IMR-90 (cell line): ENCODE measurements around the gene PARK7. TPM values are rescaled to one million over a fixed set of nuclear protein-coding genes. Genes with fewer than 3 reads are reported as not detected.

ENCODE experiments used
- MAZ ChIP-seq: IDR thresholded peaks from 2 replicates; pipeline ENCODE4 v1.6.1; 2012; ENCODE audit warnings: low read depth, mild to moderate bottlenecking, low read length, improper control_type of control experiment, moderate library complexity, borderline replicate concordance
- NFE2L2 ChIP-seq: fragments of 150-350 bp; IDR thresholded peaks from 2 replicates; pipeline ENCODE4 v1.6.1; 2016; ENCODE audit warnings: low read depth, mild to moderate bottlenecking, low read length
- polyA plus RNA-seq, 3 experiments: library from polyadenylated mRNA; depleted of rRNA; stranded (reverse); fragments of >200 nt; gene quantifications; 2 replicates each; pipeline ENCODE4 v1.2.3, GENCODE V29; 2012; ENCODE audit warnings: low replicate concordance in 1 of 3
- total RNA-seq: library from RNA; depleted of rRNA; stranded (reverse); fragments of >200 nt; gene quantifications from 2 replicates; pipeline ENCODE4 v1.2.3, GENCODE V29; 2012
- TF ChIP-seq, protein P1 (sequence below): conservative IDR thresholded peaks from 2 replicates; pipeline ENCODE4 v1.5.1; 2012; ENCODE audit warnings: mild to moderate bottlenecking, low read depth, low read length, improper control_type of control experiment

The PARK7 gene
- total and polyA plus RNA-seq, 2 of the 4 experiments (the other 2 are of a cell fraction), result 207 to 357 TPM

DNA sequence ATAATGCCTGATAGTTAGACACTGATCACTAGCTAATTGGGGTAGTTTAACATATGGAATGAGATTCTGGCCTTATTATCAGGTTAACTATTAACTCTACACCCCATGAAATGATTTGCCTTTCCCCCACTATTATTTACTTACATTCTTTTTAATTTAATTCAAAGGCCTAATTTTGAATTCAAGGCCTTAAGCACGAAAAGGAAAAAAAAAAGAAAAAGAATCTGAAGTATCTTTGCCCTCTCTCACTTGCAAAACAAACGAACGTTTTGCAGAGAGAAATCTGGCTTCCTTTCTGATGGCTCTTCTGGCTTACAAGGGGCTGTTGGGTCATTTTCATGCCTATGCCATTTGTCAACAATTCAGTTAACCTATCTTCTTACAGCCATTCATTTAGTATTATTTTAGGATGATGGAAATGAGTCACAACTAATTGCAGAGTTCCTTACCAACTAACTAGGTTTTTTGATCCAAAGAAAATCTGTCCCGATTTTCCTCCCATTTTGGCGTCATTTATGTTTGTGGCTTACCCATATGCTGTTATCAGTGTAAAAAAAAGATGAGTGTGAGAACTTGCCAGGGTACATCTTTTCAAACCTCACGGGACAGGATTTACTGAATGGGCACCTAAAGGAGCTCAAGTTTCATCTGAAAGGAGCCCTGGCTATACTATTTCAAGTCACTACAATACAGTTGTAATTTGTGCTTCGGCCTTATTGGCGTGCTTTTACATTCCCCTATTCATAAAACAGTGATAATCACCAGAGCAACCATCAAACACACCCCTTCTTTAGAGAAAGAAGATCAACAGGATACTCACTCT, 66.4 kb downstream of the PARK7 start (continued):
- TF ChIP-seq, protein P1, sequence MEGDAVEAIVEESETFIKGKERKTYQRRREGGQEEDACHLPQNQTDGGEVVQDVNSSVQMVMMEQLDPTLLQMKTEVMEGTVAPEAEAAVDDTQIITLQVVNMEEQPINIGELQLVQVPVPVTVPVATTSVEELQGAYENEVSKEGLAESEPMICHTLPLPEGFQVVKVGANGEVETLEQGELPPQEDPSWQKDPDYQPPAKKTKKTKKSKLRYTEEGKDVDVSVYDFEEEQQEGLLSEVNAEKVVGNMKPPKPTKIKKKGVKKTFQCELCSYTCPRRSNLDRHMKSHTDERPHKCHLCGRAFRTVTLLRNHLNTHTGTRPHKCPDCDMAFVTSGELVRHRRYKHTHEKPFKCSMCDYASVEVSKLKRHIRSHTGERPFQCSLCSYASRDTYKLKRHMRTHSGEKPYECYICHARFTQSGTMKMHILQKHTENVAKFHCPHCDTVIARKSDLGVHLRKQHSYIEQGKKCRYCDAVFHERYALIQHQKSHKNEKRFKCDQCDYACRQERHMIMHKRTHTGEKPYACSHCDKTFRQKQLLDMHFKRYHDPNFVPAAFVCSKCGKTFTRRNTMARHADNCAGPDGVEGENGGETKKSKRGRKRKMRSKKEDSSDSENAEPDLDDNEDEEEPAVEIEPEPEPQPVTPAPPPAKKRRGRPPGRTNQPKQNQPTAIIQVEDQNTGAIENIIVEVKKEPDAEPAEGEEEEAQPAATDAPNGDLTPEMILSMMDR, result no peak
- no peak for TF ChIP-seq MAZ
- no peak for TF ChIP-seq NFE2L2
